Stimulated activated CD8-positive, alpha-beta memory T cell treated with anti-CD3 and anti-CD28 coated beads, Interleukin-4, amount 100 ng/mL, for 48 hours (primary cell): ENCODE data around the gene SRGAP3.
A peak's percentile ranks its signal among the peaks of the same experiment; 100 is the strongest.

Experiments used
- DNase-seq: peaks from one replicate; pipeline ENCODE4 v3.0.0-alpha.2; 2020

Gene SRGAP3

GRCh38 chr3:9169956-9170850 lies 79.2 kb downstream of the SRGAP3 start:
- peak; percentile 32 for DNase-seq

- no peak for DNase-seq
Measured at GRCh38 chr3:9169326-9169725, 80.1 kb downstream of the SRGAP3 start.

- peak; percentile 61 for DNase-seq
Measured at GRCh38 chr3:9168241-9168741, 81.2 kb downstream of the SRGAP3 start.

GRCh38 chr3:9167222-9167621 lies 82.2 kb downstream of the SRGAP3 start:
- DNase-seq = no peak

- no peak for DNase-seq
Measured at GRCh38 chr3:9165421-9165820, 84.0 kb downstream of the SRGAP3 start.

GRCh38 chr3:9163289-9163688 lies 86.2 kb downstream of the SRGAP3 start:
- no peak for DNase-seq

- DNase-seq = no peak
Measured at GRCh38 chr3:9161811-9162210, 87.6 kb downstream of the SRGAP3 start.

GRCh38 chr3:9161298-9161697 lies 88.1 kb downstream of the SRGAP3 start:
- no peak for DNase-seq

- no peak for DNase-seq
Measured at GRCh38 chr3:9158865-9159630, 90.4 kb downstream of the SRGAP3 start.

GRCh38 chr3:9157651-9158362 lies 91.6 kb downstream of the SRGAP3 start:
- DNase-seq = no peak

GRCh38 chr3:9156604-9157003 lies 92.8 kb downstream of the SRGAP3 start:
- DNase-seq = no peak

- no peak for DNase-seq
Measured at GRCh38 chr3:9155028-9155427, 94.4 kb downstream of the SRGAP3 start.

GRCh38 chr3:9153904-9154619 lies 95.4 kb downstream of the SRGAP3 start:
- DNase-seq = no peak

GRCh38 chr3:9151240-9151639 lies 98.2 kb downstream of the SRGAP3 start:
- no peak for DNase-seq

GRCh38 chr3:9149566-9149965 lies 99.9 kb downstream of the SRGAP3 start:
- DNase-seq = no peak

GRCh38 chr3:9147896-9148266 lies 101.6 kb downstream of the SRGAP3 start:
- no peak for DNase-seq

GRCh38 chr3:9147215-9147895 lies 102.1 kb downstream of the SRGAP3 start:
- no peak for DNase-seq

- no peak for DNase-seq
Measured at GRCh38 chr3:9146367-9147071, 102.9 kb downstream of the SRGAP3 start.

- no peak for DNase-seq
Measured at GRCh38 chr3:9143184-9143583, 106.3 kb downstream of the SRGAP3 start.

- DNase-seq = no peak
Measured at GRCh38 chr3:9142362-9142761, 107.1 kb downstream of the SRGAP3 start.

GRCh38 chr3:9141928-9142289 lies 107.5 kb downstream of the SRGAP3 start:
- no peak for DNase-seq
